PFSK-1 (cell line): ENCODE results near the gene SHTN1.

ENCODE experiments used
- POLR2AphosphoS5 ChIP-seq: IDR thresholded peaks from 2 replicates; pipeline ENCODE4 v1.6.1; 2012; ENCODE audit warnings: low read depth, mild to moderate bottlenecking, control low read depth, low read length, moderate library complexity
- SIN3A ChIP-seq: IDR thresholded peaks from 2 replicates; pipeline ENCODE4 v1.6.1; 2012; ENCODE audit warnings: mild to moderate bottlenecking, low read length, moderate library complexity, borderline replicate concordance; ENCODE audit not compliant: insufficient read depth
- TAF1 ChIP-seq: IDR thresholded peaks from 2 replicates; pipeline ENCODE4 v1.6.1; 2012; ENCODE audit warnings: low read length, control low read depth, borderline replicate concordance; ENCODE audit not compliant: insufficient read depth
- TF ChIP-seq, protein P1 (sequence below), 2 experiments: IDR thresholded peaks; 2 replicates each; pipeline versions ENCODE4 v1.6.1 to v1.8.0; 2011 to 2012; ENCODE audit warnings: low read depth in 2 of 2, low read length in 2 of 2, control low read depth in 1 of 2, inconsistent platforms in 1 of 2, mild to moderate bottlenecking in 1 of 2, moderate library complexity in 1 of 2; ENCODE audit not compliant: insufficient read depth in 1 of 2

DNA sequence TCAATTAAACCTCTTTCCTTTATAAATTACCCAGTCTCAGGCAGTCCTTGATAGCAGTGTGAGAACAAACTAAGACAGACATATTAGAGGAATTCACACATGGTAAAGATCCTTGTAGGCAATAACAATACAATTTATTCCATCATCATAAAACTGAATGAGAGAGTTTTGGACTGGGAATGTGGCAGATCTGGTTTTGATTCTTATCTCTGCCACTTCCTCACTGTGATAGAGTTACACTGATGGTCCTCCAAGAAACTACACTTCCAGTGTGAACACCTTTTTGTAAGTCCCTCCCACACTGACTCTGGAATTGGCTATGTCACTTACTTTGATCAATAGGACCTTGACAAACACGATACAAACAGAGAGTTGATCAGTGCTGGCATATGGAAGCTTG, 152.7 kb downstream of the SHTN1 start:
- TF ChIP-seq SIN3A: no peak
- TF ChIP-seq TAF1: no peak
- TF ChIP-seq, protein P1, sequence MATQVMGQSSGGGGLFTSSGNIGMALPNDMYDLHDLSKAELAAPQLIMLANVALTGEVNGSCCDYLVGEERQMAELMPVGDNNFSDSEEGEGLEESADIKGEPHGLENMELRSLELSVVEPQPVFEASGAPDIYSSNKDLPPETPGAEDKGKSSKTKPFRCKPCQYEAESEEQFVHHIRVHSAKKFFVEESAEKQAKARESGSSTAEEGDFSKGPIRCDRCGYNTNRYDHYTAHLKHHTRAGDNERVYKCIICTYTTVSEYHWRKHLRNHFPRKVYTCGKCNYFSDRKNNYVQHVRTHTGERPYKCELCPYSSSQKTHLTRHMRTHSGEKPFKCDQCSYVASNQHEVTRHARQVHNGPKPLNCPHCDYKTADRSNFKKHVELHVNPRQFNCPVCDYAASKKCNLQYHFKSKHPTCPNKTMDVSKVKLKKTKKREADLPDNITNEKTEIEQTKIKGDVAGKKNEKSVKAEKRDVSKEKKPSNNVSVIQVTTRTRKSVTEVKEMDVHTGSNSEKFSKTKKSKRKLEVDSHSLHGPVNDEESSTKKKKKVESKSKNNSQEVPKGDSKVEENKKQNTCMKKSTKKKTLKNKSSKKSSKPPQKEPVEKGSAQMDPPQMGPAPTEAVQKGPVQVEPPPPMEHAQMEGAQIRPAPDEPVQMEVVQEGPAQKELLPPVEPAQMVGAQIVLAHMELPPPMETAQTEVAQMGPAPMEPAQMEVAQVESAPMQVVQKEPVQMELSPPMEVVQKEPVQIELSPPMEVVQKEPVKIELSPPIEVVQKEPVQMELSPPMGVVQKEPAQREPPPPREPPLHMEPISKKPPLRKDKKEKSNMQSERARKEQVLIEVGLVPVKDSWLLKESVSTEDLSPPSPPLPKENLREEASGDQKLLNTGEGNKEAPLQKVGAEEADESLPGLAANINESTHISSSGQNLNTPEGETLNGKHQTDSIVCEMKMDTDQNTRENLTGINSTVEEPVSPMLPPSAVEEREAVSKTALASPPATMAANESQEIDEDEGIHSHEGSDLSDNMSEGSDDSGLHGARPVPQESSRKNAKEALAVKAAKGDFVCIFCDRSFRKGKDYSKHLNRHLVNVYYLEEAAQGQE (IDR thresholded peaks at IDR 0.05; ENCODE audit: insufficient read depth in 1 of 2, low read depth in 2 of 2, low read length in 2 of 2): no peak
- no peak for TF ChIP-seq POLR2AphosphoS5
